ENCODE measurements around the gene ATXN1. TPM values are rescaled to one million over a fixed set of nuclear protein-coding genes. Genes with fewer than 3 reads are reported as not detected.

The ATXN1 gene
- polyA plus RNA-seq, 1 of the 3 experiments (the other 2 are of a cell fraction): 7.9 TPM

- CTCF ChIA-PET: interaction anchor here (0.6 to 4.3 kb wide), 63 partner anchors 9 to 450 kb away, joined by 3 to 49 read pairs (median 4); no protein-coding TSS in a partner anchor
- peak; percentile 74; the same call in 1 of the 2 replicates for TF ChIP-seq FOSL2 (IDR thresholded peaks at IDR 0.05; ENCODE audit: borderline replicate concordance, low read depth)
- peak; percentile 58 for TF ChIP-seq TCF12 (IDR thresholded peaks at IDR 0.05)
- TF ChIP-seq FOXJ3 (CRISPR knock-in tag; IDR thresholded peaks at IDR 0.05): no peak
- no peak for TF ChIP-seq IRF3 (IDR thresholded peaks at IDR 0.05; ENCODE audit: low read depth, low read length)
- no peak for TF ChIP-seq USF2 (IDR thresholded peaks at IDR 0.05; ENCODE audit: borderline replicate concordance, low read depth, low read length)
- TF ChIP-seq USF1 (IDR thresholded peaks at IDR 0.05; ENCODE audit: borderline replicate concordance, low read depth): no peak
- no peak for TF ChIP-seq TAF1 (IDR thresholded peaks at IDR 0.05; ENCODE audit: borderline replicate concordance, low read depth, low read length)
- no peak for TF ChIP-seq CHD2 (IDR thresholded peaks at IDR 0.05; ENCODE audit: low read length, partially characterized antibody)
- peak; percentile 75 for TF ChIP-seq RAD21 (IDR thresholded peaks at IDR 0.05; ENCODE audit: low read length)
- TF ChIP-seq RXRA (IDR thresholded peaks at IDR 0.05; ENCODE audit: borderline replicate concordance, low read depth): 0 out of 2 replicates have a peak, but pooled peaks have one; percentile 43
- TF ChIP-seq RCOR1 (IDR thresholded peaks at IDR 0.05; ENCODE audit: low read length): no peak
- TF ChIP-seq MEF2A (IDR thresholded peaks at IDR 0.05; ENCODE audit: borderline replicate concordance, low read depth): no peak
- no peak for TF ChIP-seq MAX (IDR thresholded peaks at IDR 0.05; ENCODE audit: low read depth)
- TF ChIP-seq TEAD4 (IDR thresholded peaks at IDR 0.05; ENCODE audit: borderline replicate concordance, insufficient read depth): no peak
- TF ChIP-seq JUND (IDR thresholded peaks at IDR 0.05): peak; percentile 64
- peak; percentile 31; the same call in 1 of the 2 replicates for TF ChIP-seq PBX3 (IDR thresholded peaks at IDR 0.05)
- TF ChIP-seq ELF1 (IDR thresholded peaks at IDR 0.05): no peak; the same call in 1 of the 2 replicates
- no peak for TF ChIP-seq NRF1 (IDR thresholded peaks at IDR 0.05; ENCODE audit: low read depth, low read length)
- no peak for TF ChIP-seq RFX5 (IDR thresholded peaks at IDR 0.05; ENCODE audit: low read length)
- no peak for TF ChIP-seq GATA2 (CRISPR knock-in tag; IDR thresholded peaks at IDR 0.05)
- no peak for TF ChIP-seq MXI1 (IDR thresholded peaks at IDR 0.05; ENCODE audit: low read depth, low read length)
- peak; percentile 80 for TF ChIP-seq CTCF (IDR thresholded peaks at IDR 0.05)
- 0 out of 2 replicates have a peak, but pooled peaks have one; percentile 44 for TF ChIP-seq POLR2AphosphoS5 (IDR thresholded peaks at IDR 0.05; ENCODE audit: low read depth, low read length)
- TF ChIP-seq EP300 (IDR thresholded peaks at IDR 0.05; ENCODE audit: borderline replicate concordance in 1 of 2, low read depth in 1 of 2, low read length in 1 of 2): peak in 1 of 2 experiments; percentile 64; a peak in 1 of 4 replicates
- no peak for TF ChIP-seq YY1 (IDR thresholded peaks at IDR 0.05; ENCODE audit: low read depth)
- TF ChIP-seq FOXM1 (IDR thresholded peaks at IDR 0.05; ENCODE audit: low read depth): peak; percentile 67; the same call in 1 of the 2 replicates
- peak; percentile 50 for TF ChIP-seq SMC3 (IDR thresholded peaks at IDR 0.05; ENCODE audit: low read depth, low read length)
Observed at GRCh38 chr6:16762550-16763477, 1.6 kb upstream of the ATXN1 start.

More at GRCh38 chr6:16762550-16763477, 1.6 kb upstream of the ATXN1 start:
- Histone ChIP-seq H3K27me3 (ENCODE audit: insufficient read depth) (no peaks in the 10 kb centered on the region), H3K9me3 (no peaks in the 10 kb centered on the region), H2AFZ (ENCODE audit: low read depth) (peak overlapping the region; percentile 66; the same call in 1 of the 2 replicates), H3K4me3 (ENCODE audit: low read depth in 2 of 2, low read length in 1 of 2) (peak overlapping the region; percentile 58 to 72), H3K4me2 (peak overlapping the region; percentile 89), H3K9me2 (no peaks in the 10 kb centered on the region), H3K27ac (ENCODE audit: low read depth in 2 of 2, low read length in 1 of 2) (peak overlapping the region; percentile 39 to 90; a peak in 3 of 4 replicates), H4K20me1 (ENCODE audit: insufficient read depth) (peaks cover 10% of the 10 kb centered on the region), H3K36me3 (replicated peaks in 1 of 2; ENCODE audit: control insufficient read depth in 1 of 2, insufficient read depth in 2 of 2, low read length in 1 of 2) (peaks cover 0 to 4% of the 10 kb centered on the region in 2 experiments), H3F3A (replicated peaks; ENCODE audit: insufficient read depth) (peaks cover 44% of the 10 kb centered on the region), H3K79me2 (ENCODE audit: insufficient read depth) (peaks cover 61% of the 10 kb centered on the region), H3K9ac (peak overlapping the region; percentile 71), H3K4me1 (ENCODE audit: control insufficient read depth in 1 of 2, insufficient read depth in 2 of 2, low read depth in 1 of 2, low read length in 1 of 2) (peaks cover 12 to 31% of the 10 kb centered on the region in 2 experiments)
- DNase-seq: peak; percentile 61
- POLR2A ChIA-PET: no interaction called here
- 2% methylated on average over 23 of the region's 32 CpGs for WGBS (ENCODE audit: low lambda C conversion rate)

Measured in SK-N-SH (cell line).